Hepatocyte (in vitro differentiated cells): ENCODE results near the gene SBF2. TPM values are rescaled to one million over a fixed set of nuclear protein-coding genes. Genes with fewer than 3 reads are reported as not detected.
"Not testable (repeated sequence)": the region's sequence is repeated elsewhere in the genome, so short reads cannot be mapped to it uniquely, and the experiment has no call there.

Source experiments
- DNase-seq: peaks from one replicate; pipeline ENCODE4 v3.0.0-alpha.2; 2016; ENCODE audit warnings: low spot score
- H2AFZ ChIP-seq: fragments of 200-600 bp; sonication (generic); 2 replicates; pipeline ENCODE4 v1.6.0; 2016; ENCODE audit warnings: antibody characterized with exemption, mild to moderate bottlenecking
- H3K27ac ChIP-seq: fragments of 200-600 bp; sonication (generic); 2 replicates; pipeline ENCODE4 v1.5.1; 2016; ENCODE audit warnings: mild to moderate bottlenecking
- H3K27me3 ChIP-seq: fragments of 200-600 bp; sonication (generic); 2 replicates; pipeline ENCODE4 v1.6.1; 2016
- H3K36me3 ChIP-seq: fragments of 200-600 bp; sonication (generic); replicated peaks from 2 replicates; pipeline ENCODE4 v1.5.1; 2016; ENCODE audit warnings: low read depth; ENCODE audit not compliant: insufficient read depth
- H3K4me1 ChIP-seq: fragments of 200-600 bp; sonication (generic); 2 replicates; pipeline ENCODE4 v1.5.1; 2016; ENCODE audit warnings: mild to moderate bottlenecking, moderate library complexity; ENCODE audit not compliant: insufficient read depth
- H3K4me2 ChIP-seq: fragments of 200-600 bp; sonication (generic); 2 replicates; pipeline ENCODE4 v1.6.0; 2016
- H3K4me3 ChIP-seq: fragments of 200-600 bp; sonication (generic); 2 replicates; pipeline ENCODE4 v1.5.1; 2016; ENCODE audit warnings: mild to moderate bottlenecking
- H3K79me2 ChIP-seq: fragments of 200-600 bp; sonication (generic); 2 replicates; pipeline ENCODE4 v1.6.0; 2017; ENCODE audit warnings: mild to moderate bottlenecking
- H3K9me2 ChIP-seq: fragments of 200-600 bp; sonication (generic); replicated peaks from 2 replicates; pipeline ENCODE4 v1.6.0; 2017; ENCODE audit warnings: mild to moderate bottlenecking; ENCODE audit not compliant: insufficient read depth
- H3K9me3 ChIP-seq: fragments of 200-600 bp; sonication (generic); 2 replicates; pipeline ENCODE4 v1.5.1; 2016; ENCODE audit warnings: low read depth, mild to moderate bottlenecking
- H4K20me1 ChIP-seq: fragments of 200-600 bp; sonication (generic); 2 replicates; pipeline ENCODE4 v1.6.0; 2016; ENCODE audit warnings: mild to moderate bottlenecking; ENCODE audit not compliant: insufficient read depth, poor library complexity, severe bottlenecking
- CTCF ChIP-seq: fragments of 200-600 bp; sonication (generic); IDR thresholded peaks from 2 replicates; pipeline ENCODE4 v1.5.1; 2016; ENCODE audit warnings: antibody characterized with exemption, mild to moderate bottlenecking; ENCODE audit not compliant: poor library complexity
- EZH2 ChIP-seq: fragments of 200-600 bp; sonication (generic); IDR thresholded peaks from 2 replicates; pipeline ENCODE4 v1.6.1; 2016; ENCODE audit warnings: antibody characterized with exemption, mild to moderate bottlenecking, borderline replicate concordance
- EZH2phosphoT487 ChIP-seq: fragments of 200-600 bp; sonication (generic); IDR thresholded peaks from one replicate; pipeline ENCODE4 v1.6.1; 2018; ENCODE audit warnings: antibody characterized with exemption, mild to moderate bottlenecking, low read depth, moderate library complexity; ENCODE audit not compliant: unreplicated experiment, severe bottlenecking
- WGBS: methylation state at CpG from one replicate; pipeline ENCODE4 v1.1.6; 2016; ENCODE audit warnings: low lambda C conversion rate; ENCODE audit errors: missing lambda C conversion rate; 5-methylcytosine and 5-hydroxymethylcytosine counted together
- polyA plus RNA-seq: library from polyadenylated mRNA; unstranded; fragments of >200 nt; fragmentation: Nextera tagmentation; extraction: Ambion mirVana; gene quantifications from 2 replicates; pipeline ENCODE4 v1.2.1, GENCODE V29; 2016
- total RNA-seq: library from RNA; depleted of rRNA; stranded (reverse); fragments of >200 nt; gene quantifications from 2 replicates; pipeline ENCODE4 v1.2.3, GENCODE V29; 2014

SBF2 gene
- total and polyA plus RNA-seq, 2 experiments from 2014 or later = 25.7 to 83.2 TPM

DNA sequence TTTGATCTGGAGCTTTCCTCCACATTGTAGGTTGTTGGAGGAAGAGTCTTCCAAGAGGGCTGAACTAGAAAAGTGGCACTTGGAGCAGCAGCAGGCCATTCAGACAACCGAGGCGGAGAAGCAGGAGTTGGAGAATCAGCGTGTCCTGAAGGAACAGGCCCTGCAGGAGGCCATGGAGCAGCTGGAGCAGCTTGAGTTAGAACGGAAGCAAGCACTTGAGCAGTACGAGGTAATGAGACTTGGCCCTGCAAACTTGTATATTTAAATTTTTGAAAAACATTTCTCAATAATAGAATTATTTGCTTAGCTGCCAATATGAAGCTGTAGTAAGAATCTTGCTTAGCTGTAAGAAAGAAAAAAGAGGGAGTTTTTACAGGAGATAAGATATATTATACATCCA lies 546.2 kb downstream of the SBF2 start:
- no peak overlapping the region for H3K4me2 ChIP-seq
- H4K20me1 ChIP-seq = no peaks in the 10 kb centered on the region
- TF ChIP-seq EZH2phosphoT487 (no peak), CTCF (no peak), EZH2 (no peak)
- no peaks in the 10 kb centered on the region for H3K9me2 ChIP-seq
- DNase-seq = no peak
- WGBS = 86% methylated on average over 5 of the region's 5 CpGs
- no peaks in the 10 kb centered on the region for H3K79me2 ChIP-seq
- H2AFZ ChIP-seq = no peak overlapping the region
- H3K9me3 ChIP-seq = no peaks in the 10 kb centered on the region
- H3K27ac ChIP-seq = no peak overlapping the region
- H3K4me3 ChIP-seq = no peak overlapping the region
- no peaks in the 10 kb centered on the region for H3K36me3 ChIP-seq
- H3K27me3 ChIP-seq = no peaks in the 10 kb centered on the region
- no peaks in the 10 kb centered on the region for H3K4me1 ChIP-seq

DNA sequence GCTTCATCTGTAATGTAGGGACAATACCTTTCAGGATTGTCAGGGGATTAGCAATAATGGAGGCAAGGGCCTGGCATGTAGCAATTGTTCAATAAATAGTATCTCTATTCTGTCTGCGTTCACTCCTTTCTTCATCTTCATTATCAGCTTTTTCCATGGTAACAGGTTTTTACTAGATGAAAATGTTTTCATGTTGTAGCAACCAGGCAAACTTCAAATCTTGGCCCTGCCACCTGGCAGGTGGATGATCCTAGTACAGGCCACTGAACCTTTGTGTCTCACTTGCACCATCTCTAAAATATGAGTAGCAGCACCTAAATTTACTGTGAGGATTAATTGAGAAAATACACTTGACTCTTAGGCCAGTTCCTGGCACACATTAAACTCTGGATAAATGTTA lies 546.8 kb downstream of the SBF2 start:
- DNase-seq = no peak
- H3K27ac ChIP-seq = no peak overlapping the region
- H3K27me3 ChIP-seq = no peaks in the 10 kb centered on the region
- no peaks in the 10 kb centered on the region for H3K4me1 ChIP-seq
- H3K36me3 ChIP-seq = no peaks in the 10 kb centered on the region
- WGBS = 73% methylated on average over 1 of the region's 1 CpG
- no peak overlapping the region for H3K4me3 ChIP-seq
- no peak overlapping the region for H3K4me2 ChIP-seq
- H3K9me3 ChIP-seq = no peaks in the 10 kb centered on the region
- no peaks in the 10 kb centered on the region for H4K20me1 ChIP-seq
- TF ChIP-seq CTCF (no peak), EZH2phosphoT487 (no peak), EZH2 (no peak)
- no peak overlapping the region for H2AFZ ChIP-seq
- no peaks in the 10 kb centered on the region for H3K9me2 ChIP-seq
- no peaks in the 10 kb centered on the region for H3K79me2 ChIP-seq

DNA sequence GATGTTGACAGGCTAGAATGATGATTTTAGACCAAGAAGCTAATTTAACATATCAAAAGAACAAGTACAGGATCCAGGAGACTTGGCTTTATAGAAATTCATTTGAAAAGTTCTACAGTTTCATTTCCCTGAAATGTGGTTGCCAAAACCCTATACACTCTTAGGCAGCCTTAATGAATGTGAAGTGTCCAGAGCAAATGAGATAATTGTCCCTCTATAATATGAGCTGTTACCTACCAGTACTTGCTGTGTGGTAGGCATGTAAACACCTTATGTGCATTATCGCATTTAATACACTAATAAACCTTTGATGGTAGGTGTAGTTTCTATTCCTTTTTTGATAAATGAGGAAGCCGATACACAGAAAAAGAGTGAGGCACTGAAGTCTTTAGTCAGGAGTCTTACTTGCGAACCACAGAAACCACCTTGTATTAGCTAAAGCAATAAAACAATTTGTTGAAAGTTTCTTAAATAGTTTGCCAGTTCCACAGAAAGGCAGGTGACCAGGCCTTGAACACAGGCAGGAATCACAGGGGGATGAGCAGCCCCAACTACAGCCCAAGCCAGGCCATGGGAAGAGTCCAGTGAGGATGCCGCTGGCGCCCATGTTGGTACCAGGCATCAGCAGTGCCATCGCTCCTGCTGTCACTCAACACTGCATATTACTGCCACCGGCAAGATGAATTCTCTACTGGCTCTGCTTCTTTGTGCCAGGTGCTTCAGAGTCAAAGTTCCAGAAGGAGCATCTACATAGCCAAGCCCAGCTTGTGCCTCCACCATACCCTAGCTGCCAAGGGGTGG lies 548.4 kb downstream of the SBF2 start:
- H3K4me2 ChIP-seq = no peak overlapping the region
- peaks cover 4% of the 10 kb centered on the region for H3K79me2 ChIP-seq
- no peaks in the 10 kb centered on the region for H3K36me3 ChIP-seq
- H3K4me3 ChIP-seq = no peak overlapping the region
- H3K9me3 ChIP-seq = no peaks in the 10 kb centered on the region
- 98% methylated on average over 7 of the region's 7 CpGs for WGBS
- TF ChIP-seq EZH2 (no peak), EZH2phosphoT487 (no peak), CTCF (no peak)
- H3K4me1 ChIP-seq = peaks cover 5% of the 10 kb centered on the region
- H2AFZ ChIP-seq = no peak overlapping the region
- H3K9me2 ChIP-seq = no peaks in the 10 kb centered on the region
- H4K20me1 ChIP-seq = no peaks in the 10 kb centered on the region
- DNase-seq = no peak
- H3K27ac ChIP-seq = no peak overlapping the region
- no peaks in the 10 kb centered on the region for H3K27me3 ChIP-seq

- not testable (repeated sequence) for H2AFZ ChIP-seq, H3K9me3 ChIP-seq, DNase-seq, H3K27me3 ChIP-seq, H4K20me1 ChIP-seq, H3K27ac ChIP-seq, H3K9me2 ChIP-seq, H3K36me3 ChIP-seq, H3K4me2 ChIP-seq, H3K4me3 ChIP-seq, H3K79me2 ChIP-seq
- 98% methylated on average over 3 of the region's 3 CpGs for WGBS
- H3K4me1 ChIP-seq = peaks cover 13% of the 10 kb centered on the region
Observed at GRCh38 chr11:9743512-9743911, 550.5 kb downstream of the SBF2 start.
